ENCODE data around the gene CSNK2A1.
"Not testable (repeated sequence)": the region's sequence is repeated elsewhere in the genome, so short reads cannot be mapped to it uniquely, and the experiment has no call there.

CSNK2A1 gene

DNA sequence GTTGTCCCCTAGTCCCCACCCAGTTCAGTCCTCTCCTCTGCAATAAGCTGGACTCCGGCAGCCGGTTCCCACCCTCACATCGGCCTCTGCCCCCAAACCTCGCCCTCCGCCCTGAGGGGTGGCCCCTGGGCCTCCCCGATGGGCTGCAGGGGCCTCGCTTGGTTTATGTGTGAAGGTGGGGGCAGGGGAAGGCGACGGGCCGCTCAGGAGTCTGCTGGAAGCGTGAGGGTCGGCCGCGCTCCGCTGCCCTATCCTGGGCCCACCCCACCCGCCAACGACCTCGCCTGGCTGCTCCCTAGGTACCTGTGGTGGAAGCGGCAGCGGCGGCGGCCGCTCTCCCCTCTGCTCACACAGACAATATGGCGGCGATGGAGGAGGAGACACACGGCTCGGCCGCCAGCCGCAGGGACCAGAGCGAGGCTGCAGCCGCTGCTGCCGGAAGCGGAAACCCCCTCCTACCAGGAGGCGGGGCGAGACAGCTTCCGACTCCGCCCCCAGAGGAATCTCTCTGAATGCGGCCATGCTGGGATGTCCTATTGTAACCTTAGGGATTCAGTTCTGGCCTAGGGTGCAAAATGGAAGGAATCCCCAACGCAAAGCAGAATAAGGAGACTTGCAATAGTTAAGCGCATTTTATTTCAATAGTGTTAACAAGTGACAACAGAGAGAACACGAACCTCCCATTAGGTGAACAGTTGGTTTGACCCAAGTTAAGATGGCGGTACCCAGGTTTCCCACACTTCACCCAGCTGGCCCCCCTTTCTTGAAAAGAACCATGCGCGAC is at the start of gene CSNK2A1:
Gene CSNK2A1 (minus strand): TSS at position 422 of the 784 bp plus-strand sequence. CDS start 35,239 bp downstream, outside the sequence.
- peak; percentile 94 for DNase-seq

DNA sequence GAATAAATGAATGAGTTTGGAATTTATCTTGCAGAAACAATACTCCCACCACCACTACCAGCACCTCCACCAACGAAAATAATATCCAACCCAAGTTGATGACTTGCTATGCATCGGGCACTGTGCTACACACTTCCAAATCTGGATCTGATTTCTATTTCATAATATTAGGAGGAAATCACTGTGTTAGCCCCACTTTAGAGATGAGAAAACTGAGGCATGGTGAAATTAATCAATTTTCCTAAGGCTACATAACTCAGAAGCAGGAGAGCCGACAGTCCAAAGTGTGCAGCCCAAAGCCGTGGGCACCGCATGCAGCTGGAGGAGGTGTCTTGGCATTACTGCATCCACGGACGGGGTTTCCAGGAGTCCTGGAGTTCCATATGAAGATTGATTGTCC is 48.9 kb upstream of the CSNK2A1 start:
- DNase-seq = no peak

DNA sequence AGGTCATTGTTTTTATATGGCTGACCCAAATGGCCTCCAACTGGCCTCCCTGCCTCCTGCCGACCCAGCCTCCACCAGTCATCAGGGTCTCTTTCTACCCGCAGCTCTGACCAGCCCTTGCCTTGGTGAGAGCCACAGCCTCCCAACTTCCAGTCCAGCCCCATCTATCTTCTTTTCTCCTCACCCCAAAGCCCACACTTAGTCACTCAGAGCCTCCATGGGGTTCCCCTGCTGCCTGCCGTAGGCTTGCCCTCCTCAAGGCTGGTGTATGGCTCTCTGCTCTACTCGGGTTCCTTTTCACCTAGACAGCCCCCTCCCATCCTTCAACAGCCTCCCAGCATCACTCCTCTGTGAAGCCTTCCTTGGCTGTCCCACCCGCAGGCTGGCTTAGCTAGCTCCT is 48.4 kb upstream of the CSNK2A1 start:
- no peak for DNase-seq

DNA sequence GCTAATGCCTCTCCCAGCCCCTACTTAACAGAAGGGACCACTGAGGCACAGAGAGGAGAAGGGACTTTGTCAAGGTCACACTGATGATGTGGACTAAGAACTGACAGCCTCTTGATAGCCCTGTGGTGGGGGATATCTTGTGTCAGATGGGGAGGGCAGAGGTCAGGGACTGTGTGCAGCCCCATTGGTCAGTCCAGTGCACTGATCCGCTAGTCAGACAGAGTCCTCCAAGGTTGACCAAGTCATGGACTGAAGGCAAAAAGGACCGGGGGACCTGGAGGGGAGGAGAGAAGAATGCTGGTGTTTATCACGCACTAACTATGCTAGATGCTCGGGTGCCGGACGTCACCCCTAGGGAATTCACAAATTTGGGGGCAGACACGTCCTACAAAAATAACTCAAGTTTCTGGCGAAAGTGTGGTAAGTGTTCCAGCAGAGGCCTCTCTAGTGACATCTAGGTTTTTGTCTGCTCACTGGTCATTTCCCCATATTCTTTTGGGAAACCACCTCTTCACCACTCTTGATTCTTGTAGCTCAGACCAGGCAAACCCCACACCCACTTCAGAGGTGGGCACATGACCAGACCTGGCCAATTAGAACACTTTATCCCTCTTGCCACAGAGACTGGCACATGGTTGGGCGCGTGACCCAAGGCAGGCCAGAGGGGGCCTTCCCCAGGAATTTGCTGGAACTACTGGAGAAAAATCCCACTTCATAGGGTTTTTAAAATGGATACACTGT is 45.5 kb upstream of the CSNK2A1 start:
- DNase-seq = peak; percentile 66

DNA sequence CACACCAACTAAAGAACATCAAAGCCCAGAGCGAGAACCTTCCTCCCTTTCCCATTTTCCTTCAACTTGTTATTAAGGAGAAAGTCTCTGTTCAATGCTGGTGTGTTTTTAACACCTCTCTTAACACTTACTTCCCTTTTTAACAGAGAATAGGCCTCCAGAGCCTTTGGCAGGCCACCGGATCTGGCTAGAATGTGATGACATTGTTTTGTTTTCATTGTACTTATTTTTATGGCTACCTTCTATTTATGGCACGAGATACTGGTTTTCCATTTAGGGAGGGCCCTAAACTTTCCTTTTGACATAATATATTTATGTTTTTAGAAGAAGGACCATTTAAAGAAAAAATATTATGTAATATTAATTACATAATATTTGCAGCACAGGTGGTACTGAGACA is 44.9 kb upstream of the CSNK2A1 start:
- DNase-seq = peak; percentile 74

DNA sequence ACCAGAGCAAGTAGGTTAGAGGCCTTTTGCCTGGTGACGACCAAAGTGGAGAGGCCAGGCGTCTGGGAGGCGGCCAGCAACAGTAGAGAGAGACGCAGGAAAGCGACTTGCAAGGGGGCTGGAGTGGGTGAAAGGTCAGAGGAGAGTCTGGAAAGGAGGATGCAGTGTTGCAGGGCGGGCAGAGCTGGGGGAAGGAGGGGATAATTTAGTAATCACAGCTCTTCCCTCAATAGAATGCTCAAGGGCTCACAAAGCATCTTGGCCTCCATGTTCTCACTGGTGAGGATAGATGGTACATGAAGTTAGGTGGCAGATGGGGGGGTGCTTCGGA is 41.3 kb upstream of the CSNK2A1 start:
- DNase-seq = no peak

DNA sequence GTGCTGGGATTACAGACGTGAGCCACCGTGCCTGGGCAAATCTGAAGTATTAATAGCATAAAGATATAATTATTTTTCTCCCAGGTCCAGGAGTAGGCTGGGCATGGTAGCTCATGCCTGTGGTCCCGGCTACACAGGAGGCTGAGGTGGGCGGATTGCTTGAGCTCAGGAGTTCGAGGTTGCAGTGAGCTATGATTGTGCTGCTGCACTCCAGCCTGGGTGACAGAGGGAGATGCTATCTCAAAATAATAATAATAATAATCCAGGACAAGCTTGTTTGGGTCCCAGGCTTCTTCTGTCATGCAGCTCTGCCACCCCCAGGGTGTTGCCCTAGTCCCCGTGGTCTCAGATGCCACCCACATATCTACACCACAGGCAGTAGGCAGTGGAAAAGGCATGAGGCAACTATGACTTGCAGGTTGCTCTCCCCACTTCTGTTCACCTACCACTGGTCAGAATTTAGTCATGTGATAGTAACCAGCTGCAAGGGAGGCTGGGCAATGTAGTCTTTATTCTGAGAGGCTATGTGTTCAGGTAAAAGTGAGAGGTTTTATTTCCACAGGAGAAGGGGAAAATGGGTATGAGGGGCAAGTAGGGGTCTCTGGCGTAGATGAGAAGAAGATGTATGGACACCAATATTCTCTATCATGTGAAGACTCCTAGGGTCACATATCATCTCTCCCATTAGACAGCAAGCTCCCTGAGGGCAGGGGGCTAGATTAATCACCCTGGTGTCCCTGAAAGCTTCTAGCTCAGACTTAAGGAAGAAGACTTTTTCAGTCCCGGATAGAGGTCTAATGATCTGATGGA is 40.8 kb upstream of the CSNK2A1 start:
- peak; percentile 37 for DNase-seq

DNA sequence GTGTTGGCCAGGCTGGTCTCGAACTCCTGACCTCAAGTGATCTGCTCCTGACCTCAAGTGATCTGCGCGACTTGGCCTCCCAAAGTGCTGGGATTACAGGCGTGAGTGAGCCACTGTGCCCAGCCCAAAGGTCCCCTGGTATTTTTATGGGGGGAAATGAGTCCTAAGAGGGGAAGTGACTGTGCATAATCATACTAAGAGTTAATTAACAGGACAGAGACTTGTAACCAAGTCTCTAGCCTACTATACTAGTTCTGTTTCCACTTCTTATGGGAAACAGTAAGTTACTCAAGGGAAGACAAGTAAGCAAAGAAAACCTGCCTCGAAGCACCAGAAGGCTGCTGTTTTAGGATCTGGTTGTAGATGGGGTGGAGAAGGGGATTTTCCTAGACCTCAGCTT is 38.6 kb upstream of the CSNK2A1 start:
- peak; percentile 30 for DNase-seq

DNA sequence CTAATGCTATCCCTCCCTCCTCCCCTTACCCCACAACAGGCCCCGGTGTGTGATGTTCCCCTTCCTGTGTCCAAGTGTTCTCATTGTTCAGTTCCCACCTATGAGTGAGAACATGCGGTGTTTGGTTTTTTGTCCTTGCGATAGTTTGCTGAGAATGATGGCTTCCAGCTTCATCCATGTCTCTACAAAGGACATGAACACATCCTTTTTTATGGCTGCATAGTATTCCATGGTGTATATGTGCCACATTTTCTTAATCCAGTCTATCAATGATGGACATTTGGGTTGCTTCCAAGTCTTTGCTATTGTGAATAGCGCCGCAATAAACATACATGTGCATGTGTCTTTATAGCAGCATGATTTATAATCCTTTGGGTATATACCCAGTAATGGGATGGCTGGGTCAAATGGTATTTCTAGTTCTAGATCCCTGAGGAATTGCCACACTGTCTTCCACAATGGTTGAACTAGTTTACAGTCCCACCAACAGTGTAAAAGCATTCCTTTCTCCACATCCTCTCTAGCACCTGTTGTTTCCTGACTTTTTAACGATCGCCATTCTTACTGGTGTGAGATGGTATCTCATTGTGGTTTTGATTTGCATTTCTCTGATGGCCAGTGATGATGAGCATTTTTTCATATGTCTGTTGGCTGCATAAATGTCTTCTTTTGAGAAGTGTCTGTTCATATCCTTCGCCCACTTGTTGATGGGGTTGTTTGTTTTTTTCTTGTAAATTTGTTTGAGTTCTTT is 35.5 kb upstream of the CSNK2A1 start:
- not testable (repeated sequence) for DNase-seq

DNA sequence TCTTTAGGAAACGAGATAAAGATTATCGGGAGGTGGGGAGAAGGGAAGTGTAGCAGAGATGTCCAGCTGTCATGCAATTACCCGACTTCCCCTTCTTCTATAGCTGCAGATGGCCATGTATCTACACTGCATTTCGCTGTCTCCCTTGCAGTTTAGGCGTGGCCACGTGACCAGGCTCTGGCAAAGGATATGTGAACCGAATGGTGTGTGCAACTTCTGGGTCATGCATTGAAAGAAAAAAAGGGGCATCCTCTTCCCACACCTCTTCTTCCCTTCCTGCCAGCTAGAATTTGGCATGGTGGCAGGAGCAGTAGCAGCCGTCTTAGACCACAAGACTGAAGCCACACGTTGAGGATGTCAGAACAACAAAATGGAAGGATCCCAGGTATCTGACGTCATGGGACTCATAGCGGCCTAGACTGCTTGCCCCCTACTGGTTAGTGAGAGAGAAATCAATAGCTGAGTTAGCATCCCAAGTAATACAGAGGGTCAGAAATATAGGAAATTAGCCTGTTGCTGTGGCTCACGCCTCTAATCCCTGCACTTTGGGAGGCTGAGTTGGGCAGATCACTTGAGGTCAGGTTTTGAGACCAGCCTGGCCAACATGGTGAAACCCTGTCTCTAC is 33.7 kb upstream of the CSNK2A1 start:
- peak; percentile 82 for DNase-seq

DNA sequence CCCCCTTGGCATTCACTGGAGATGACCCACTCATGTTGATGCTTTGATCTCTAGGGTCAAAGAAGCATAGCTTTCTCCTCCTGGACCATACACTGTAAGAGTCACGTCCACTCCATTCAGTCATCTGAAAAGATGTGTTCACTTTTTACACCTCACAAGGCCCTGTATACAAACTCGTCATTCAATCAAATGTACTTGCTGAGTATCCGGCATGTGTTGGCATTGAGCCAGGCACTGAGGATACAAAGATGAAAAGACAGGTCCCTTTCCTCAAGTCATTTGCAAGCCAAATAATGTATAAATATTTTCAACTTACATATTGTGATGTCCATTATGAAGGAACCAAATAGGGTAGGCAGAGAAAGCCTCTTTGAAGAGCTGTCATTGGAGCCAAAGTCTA is 32.6 kb upstream of the CSNK2A1 start:
- no peak for DNase-seq

DNA sequence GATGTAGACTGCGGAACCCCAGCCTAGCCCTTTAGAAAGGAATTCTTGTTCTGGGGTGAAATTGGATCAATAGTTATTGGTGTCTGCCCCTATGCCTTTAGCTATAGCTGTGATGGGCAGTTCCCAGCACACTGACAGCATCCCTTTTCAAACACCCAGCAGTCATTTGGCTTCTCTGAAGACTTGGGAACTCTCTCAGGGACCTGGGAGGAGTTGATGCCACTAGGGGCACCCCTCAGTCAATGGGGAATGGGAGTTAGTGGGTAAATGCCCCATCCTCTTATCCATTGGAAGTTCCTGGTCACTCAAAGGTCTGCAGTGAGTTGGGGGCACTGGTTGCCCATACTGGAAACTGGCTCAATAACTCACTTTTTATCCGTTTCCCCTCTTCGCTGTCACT is 31.6 kb upstream of the CSNK2A1 start:
- DNase-seq = no peak

DNA sequence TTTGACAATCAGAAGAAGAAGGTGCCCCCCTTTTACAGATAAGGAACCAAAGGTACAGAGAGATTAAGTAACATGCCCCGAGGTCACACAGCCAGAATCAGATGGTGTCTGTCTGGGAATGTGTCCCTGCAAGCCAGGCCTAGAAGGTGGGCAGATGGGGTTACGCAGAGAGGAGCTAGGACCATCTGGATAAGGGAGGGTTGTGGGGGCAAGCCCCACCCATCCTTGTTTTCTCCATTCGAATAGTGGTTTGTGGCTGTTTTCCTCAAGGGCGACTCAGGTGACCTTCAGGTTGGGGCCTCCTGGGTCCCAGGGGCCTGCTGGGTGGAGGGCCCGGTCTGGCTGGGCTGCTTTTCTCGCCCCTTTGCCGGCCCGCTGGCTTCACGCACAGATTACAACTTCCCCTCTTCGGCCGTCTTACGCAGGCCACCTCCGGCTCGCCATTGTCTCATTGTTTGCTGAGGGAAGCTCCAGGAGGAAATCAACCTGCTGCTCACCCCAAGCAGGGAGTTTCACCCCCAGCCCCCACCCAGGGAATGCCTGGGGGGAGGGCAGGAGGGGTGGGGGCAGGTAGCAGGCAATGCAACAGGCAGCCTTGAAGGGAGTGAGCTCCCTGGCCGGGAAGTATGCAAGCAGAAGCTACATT is 30.8 kb upstream of the CSNK2A1 start:
- no peak for DNase-seq

DNA sequence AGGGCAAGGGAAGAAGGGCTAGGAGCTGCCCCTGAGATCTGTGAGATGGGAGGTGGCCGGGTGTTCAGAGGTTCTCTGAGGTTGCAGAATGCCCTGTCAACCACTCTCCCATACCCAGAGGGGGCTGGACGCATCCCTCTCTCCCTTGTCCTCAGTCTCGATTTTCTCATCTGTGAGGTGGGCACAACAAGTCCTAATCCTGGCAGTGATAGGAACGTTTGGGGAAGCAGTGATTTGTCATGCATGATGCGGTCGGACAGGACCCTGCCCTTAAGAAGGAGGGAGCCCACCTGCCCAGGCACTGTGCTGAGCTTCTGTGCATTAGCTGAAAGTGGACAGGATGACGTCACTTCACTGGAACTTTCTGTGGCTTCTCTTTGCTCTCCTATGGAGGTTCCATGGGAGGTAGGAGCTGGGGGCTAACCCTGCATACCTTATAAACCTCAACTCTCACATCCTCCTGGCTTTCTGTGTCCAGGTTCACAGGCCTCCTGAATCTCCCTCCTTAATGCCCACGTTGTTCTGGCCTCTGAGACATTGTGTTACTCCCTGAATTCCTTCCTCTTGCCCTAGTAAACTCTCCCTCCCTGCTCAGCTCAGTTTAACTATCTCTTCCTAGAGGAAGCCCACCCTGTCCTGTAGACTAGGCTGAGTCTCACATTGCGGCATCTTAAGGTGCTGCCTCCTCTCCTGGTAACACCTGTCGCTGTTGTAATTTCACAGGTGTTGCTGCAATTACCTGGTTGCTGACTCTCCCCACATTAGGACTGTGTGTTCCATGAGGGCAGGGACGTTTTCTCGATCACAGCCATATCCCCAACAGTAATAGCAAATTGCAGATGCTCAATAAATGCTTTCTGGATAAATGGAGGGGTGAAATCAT is 30.1 kb upstream of the CSNK2A1 start:
- no peak for DNase-seq

DNA sequence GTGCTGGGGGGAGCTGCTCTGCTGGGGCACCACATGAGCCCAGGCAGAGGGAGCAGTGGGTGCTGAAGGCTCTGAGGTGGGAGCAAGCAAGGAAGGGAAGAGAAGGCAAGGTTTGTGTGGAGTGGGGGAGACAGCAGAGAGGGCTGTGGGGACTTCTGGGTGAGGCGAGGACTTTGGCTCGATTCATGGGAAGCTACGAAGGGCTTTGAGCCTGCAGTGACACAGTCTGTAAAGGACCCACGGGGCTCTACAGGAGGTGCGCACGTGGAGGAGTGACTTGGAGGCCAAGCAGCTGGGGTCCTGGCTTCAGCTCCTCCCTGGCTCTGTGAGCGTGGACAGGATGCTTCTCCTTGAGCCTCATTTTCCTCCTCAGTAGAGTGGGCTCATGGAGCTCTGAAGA is 29.1 kb upstream of the CSNK2A1 start:
- no peak for DNase-seq

DNA sequence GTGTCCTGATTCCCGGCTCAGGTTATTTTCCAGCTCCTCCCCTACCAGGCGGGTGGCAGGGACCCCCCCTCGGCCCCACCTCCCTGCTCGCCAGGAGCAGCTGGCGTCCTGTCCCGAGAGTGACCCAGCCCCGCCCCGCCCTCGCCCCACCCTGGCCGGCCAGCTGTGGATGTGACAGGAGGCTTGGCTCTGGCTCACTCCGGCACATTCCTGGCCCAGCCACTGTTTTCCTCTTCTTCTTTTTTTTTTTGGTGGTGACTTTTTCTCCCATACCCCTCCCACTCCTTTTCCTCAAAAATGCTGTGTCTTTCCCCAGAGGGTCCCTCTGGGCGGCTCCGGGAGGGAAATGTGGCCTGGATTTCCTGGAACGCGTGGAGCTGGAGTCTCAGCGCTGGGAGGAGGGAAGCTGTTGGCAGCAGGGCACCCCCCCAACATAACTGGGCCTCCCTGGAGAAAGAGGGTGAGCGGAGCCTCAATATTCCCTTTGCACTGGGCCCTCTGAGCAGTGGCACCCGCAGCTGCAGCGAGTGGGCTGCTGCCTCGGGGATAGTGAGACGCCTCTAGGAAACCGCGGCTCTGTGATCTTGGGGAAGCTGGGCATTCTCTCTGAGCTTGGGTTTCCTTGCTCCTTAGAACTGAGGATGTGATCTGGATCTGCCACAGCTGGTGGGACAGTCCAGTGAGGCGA is 28.3 kb upstream of the CSNK2A1 start:
- no peak for DNase-seq

DNA sequence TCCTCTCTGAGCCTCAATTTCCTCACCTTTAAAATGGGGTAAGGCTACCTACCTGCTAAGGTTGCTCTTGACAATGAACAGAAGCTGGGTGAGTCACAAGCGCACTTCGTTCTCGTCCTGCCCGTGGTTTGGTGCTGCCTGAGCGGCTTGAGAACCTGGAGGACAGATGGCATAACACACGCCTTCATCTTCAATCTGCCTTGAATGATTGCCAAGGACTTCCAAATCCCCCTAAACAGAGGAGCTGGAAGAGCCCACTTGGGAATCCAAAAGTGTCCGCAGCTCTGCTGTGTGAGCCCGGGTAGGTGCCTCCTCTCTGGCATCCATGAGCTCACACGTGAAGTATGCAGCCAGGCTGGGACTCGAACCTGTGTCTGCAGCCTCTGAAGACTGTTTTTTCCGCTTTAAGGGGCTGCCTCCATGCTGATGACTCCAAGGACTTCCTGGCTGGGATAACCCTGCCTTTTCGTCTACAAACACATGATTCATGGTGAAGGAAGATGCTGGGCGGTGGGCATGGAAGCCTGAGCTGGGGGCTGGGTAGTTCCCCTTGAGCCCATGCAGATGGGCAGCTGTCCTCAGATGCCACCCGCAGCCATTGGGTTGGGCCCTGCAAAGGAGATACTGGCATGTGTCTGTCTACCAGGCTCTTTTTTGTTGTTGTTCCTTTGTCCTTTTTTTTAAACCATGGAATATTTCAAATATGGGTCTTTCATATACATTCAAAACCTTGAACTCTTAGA is 25.3 kb upstream of the CSNK2A1 start:
- no peak for DNase-seq

DNA sequence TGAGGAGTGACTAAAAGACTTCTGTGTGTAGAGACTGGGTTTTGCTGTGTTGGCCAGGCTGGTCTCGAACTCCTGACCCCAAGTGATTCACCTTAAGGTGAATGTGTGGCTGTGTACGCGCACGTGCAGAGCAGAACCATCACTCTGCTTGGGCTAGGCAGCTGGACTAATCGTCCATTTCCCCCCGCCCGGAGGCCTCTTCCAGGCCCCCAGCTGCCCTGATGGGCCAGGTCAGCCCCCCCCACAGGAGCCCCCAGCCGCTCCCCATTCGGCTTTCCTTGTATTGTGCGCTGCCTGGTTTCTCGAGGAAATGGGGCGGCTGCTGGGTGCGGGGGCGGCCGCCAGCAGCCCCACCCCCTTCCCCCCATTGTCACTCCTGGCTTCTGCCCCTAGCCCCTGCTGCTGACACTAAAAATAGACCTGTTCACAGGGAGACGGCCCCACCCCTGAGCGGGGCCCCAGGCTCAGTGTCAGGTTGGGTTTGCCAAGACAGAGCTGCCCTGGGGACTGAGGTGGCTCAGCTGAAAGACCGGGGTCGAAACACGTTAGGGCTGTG is 24.6 kb upstream of the CSNK2A1 start:
- DNase-seq = no peak

DNA sequence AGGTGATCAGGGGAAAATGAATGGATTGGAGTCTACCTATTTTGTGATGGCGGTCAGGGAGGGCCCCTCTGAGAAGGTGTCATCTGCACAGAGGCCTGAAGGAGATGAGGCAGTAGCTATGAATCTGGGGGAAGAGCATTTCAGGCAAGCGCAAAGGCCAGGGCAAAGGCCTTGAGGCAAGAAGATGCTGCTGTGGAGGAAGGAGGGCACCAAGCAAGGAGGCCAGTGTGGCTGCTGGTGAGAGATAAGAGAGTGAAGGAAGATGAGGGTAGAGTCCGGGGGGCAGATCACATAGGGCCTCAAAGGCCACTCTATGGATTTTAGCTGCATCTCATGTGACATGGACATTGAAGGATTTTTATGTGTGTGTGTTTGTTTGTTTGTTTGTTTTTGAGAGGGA is 20.6 kb upstream of the CSNK2A1 start:
- DNase-seq = no peak

Data from MV-4-11 (cell line).